GM12874 (cell line): ENCODE measurements around the gene ELMO1.

ENCODE experiments used
- TF ChIP-seq, protein P1 (sequence below): IDR thresholded peaks from 2 replicates; pipeline ENCODE4 v1.5.1; 2011; ENCODE audit warnings: low read depth, mild to moderate bottlenecking, control low read depth, low read length, moderate library complexity; ENCODE audit not compliant: insufficient read depth

ELMO1 gene

DNA sequence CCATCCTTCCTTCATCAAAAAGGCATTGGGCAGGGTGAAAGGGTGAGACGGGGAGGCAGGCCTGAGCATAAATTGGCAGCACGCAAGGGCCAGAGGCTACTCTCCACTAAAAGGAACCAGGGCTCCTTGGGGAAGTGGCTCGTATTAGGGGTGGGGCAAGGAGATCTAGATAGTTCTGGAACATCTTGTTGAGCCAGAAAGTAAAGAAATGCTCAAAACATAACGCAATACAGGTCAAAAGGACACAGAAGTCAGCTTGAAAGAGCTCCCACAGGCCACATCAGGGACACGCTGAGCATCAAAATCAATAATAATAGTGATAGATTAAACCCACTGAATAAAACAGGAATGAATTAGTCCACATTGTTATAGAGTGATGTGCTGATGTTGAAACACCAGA, 203.1 kb downstream of the ELMO1 start:
- TF ChIP-seq, protein P1, sequence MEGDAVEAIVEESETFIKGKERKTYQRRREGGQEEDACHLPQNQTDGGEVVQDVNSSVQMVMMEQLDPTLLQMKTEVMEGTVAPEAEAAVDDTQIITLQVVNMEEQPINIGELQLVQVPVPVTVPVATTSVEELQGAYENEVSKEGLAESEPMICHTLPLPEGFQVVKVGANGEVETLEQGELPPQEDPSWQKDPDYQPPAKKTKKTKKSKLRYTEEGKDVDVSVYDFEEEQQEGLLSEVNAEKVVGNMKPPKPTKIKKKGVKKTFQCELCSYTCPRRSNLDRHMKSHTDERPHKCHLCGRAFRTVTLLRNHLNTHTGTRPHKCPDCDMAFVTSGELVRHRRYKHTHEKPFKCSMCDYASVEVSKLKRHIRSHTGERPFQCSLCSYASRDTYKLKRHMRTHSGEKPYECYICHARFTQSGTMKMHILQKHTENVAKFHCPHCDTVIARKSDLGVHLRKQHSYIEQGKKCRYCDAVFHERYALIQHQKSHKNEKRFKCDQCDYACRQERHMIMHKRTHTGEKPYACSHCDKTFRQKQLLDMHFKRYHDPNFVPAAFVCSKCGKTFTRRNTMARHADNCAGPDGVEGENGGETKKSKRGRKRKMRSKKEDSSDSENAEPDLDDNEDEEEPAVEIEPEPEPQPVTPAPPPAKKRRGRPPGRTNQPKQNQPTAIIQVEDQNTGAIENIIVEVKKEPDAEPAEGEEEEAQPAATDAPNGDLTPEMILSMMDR = no peak

DNA sequence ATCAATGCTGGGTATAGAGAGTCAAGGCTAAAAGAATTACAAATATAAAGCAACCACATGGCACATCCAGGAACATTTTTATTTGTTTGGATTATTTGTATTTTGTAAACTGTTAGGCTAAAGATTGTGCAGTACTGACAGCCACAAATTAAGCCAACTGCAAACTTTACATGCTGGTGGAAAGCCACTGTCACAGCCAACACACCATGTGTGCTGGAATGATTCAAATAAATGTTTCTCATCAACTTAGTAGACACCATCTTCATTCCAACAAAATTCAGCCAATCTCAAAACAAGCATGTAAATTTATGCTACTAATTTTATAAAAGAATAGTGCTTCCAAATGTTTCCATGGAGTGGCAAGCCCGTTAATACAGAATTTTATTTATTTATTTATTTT, 211.8 kb downstream of the ELMO1 start:
- TF ChIP-seq, protein P1 = no peak

DNA sequence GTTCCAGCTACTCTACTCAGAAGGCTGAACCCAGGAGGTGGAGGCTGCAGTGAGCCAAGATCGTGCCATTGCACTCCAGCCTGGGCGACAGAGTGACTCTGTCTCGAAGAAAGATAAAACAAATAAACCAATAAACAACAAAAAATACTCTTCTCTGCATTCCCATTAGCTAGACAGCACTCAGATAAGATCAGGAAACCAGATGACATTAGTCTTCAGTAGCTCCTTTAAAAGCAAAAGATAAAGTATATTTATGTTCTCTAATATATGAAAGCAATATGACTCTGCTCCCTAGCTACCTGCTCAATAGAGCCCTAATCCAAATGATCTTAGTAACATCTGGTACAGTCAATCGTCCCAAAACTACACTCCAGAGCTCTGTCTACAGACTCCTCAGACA, 212.9 kb downstream of the ELMO1 start:
- TF ChIP-seq, protein P1 = no peak

DNA sequence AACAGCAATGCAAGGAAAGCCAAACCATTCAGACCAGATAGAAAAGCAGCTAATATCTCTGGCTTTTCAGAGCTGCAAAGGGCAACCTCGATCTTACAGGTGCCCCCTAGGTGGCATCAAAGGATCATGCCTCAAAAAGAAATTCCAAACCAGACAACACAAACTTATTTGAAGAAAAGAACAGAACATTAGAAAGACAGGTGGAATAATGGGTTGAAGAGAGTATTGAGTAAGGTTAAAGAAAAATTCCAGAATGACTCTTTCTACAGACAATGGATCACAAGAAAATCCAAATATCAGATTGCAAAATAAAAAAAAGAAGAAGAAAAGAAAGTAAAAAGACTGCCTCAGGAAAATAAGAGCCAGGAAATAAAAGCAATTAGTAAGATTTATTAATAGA, 213.7 kb downstream of the ELMO1 start:
- TF ChIP-seq, protein P1 = peak; percentile 42

DNA sequence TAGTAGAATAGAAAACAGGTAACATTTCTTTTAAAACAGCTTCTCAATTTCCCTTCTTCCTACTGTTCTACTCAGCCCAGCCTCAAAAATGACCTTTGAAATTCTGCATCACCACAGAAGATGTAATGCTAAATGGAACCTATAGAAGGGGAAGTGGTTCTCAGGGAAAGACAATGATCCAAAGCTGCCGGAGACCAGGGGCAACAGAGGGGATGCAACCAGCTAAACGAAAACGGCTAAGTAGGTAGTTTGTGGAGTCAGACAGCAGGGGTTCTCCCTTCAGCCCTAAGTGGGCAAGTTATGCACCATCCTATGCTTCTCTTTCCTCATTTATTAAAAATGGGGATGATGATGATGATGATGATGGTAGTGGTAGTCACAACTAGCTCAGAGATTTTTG, 214.3 kb downstream of the ELMO1 start:
- TF ChIP-seq, protein P1 = no peak

DNA sequence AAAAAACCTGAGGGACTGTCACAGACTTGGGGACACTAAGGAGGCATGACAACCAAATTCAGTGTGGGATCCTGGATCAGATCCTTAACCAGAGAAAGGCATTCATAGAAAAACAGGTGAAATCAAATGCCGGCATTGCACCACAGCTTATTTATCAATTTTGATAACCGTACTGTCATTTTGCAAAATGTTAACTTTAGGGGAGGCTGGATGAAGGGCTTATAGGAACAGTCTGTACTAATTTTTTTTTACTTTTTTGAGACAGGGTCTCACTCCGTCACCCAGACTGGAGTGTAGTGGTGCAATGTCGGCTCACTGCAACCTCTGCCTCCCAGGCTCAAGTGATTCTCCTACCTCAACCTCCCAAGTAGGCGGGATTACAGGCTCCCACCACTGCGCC, 217.1 kb downstream of the ELMO1 start:
- TF ChIP-seq, protein P1 = no peak

DNA sequence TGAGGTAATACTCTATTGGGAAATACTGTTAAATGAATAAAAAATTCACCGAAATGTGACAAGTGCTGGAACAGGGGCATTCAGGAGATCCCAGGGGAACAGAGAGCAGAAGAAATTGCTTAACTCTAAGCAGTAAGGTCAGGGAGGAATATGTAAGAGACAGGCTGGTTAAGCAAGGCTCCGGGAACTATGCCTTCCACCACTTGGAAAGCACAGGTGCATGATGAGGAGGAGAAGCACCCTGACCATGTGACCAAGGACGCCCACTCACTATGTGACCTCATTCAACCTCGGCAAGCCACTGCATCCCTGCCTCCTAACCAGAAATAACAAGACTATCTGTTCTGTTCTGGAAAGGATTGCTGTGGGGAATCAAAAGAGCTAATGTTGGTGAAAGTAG, 218.4 kb downstream of the ELMO1 start:
- TF ChIP-seq, protein P1 = no peak

DNA sequence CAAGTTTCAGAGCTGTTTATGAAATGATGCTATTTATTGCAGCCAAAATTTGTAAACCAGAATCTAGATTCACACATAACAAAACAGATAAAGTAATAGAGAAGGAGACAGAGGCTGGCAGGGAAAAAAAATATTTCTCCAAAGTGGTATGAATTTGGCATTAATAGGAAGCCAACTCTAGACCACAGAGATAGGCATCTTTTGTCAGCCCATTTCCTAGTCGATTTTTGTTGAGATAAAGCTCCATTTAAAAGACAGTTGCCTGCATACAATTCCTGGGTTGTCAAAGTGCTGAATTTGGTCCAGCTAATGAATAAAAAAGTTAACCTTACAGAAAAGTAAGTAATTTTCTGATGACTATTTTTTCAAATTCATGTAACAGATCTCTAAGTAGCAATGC, 219.3 kb downstream of the ELMO1 start:
- TF ChIP-seq, protein P1 = no peak
